ENCODE measurements around the gene SNTB2. TPM values are rescaled to one million over a fixed set of nuclear protein-coding genes. Genes with fewer than 3 reads are reported as not detected.

The SNTB2 gene
- total and polyA plus RNA-seq, 2 of the 13 experiments (the other 11 are each of a cell fraction or from before 2014, with no cell fraction given), result 11.5 to 19.2 TPM

DNA sequence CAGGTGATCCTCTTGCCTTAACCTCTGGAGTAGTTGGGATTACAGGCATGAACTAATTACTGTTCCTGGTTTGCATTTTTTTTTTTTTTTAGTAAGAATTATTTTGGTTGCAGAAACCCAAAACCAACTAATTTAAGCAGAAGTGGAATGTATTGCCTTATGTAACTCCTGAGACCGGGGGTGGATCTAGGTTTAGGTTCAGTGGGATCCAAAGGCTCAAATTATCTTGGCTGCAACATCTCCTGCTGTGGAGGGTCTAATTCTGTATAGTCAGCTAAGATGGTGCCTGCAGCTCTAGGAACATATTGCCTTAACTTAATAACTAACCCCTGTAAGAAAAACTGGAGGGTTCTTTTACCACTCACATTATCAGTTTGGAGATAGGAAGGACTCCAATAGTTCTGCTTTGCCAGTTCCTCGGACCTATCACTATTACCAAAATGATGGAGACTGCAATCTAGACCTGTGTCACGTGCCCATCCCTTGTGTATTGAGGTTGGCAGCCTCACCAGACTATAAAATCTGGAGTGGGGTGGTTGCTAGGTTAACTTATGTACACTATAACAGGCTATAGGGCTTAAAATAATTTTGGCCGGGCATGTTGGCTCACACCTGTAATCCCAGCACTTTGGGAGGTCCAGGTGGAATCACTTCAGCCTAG lies 8.5 kb downstream of the SNTB2 start:
- no peak overlapping the region for H3K4me2 ChIP-seq (ENCODE audit: low read depth, low read length)
- peaks cover 5% of the 10 kb centered on the region; the same call in 1 of the 2 replicates for H4K20me1 ChIP-seq (ENCODE audit: insufficient read depth, low read length)
- H3K79me2 ChIP-seq (ENCODE audit: insufficient read depth, low read length), result peaks cover 78% of the 10 kb centered on the region
- FAIRE-seq (no peak), ATAC-seq (no peak), DNase-seq (ENCODE audit: low spot score) (no peak)
- WGBS (ENCODE audit: low lambda C conversion rate), result 92% methylated on average over 4 of the region's 4 CpGs
- H3K4me1 ChIP-seq (ENCODE audit: insufficient read depth, low read length), result peaks cover 26% of the 10 kb centered on the region
- POLR2A ChIA-PET, result no interaction called here
- H3K36me3 ChIP-seq (replicated peaks in 1 of 2; ENCODE audit: control insufficient read depth in 1 of 2, insufficient read depth in 2 of 2, low read length in 2 of 2), result no peaks in the 10 kb centered on the region
- no TSS peak for BruUV-seq (replicated peaks)
- H2AFZ ChIP-seq (ENCODE audit: low read length), result no peak overlapping the region
- H3K9me3 ChIP-seq (ENCODE audit: low read length), result no peaks in the 10 kb centered on the region
- CTCF ChIA-PET (ENCODE audit: low intra/inter-chr PET ratio, low total read pairs), result no interaction called here
- no peaks in the 10 kb centered on the region for H3K27me3 ChIP-seq (ENCODE audit: control insufficient read depth in 1 of 2, insufficient read depth in 2 of 2, low read length in 2 of 2)
- TF ChIP-seq ZNF24 (IDR thresholded peaks at IDR 0.05), result no peak
- no peak for TF ChIP-seq ZFP62 (CRISPR knock-in tag; IDR thresholded peaks at IDR 0.05)
- TF ChIP-seq, protein P1, sequence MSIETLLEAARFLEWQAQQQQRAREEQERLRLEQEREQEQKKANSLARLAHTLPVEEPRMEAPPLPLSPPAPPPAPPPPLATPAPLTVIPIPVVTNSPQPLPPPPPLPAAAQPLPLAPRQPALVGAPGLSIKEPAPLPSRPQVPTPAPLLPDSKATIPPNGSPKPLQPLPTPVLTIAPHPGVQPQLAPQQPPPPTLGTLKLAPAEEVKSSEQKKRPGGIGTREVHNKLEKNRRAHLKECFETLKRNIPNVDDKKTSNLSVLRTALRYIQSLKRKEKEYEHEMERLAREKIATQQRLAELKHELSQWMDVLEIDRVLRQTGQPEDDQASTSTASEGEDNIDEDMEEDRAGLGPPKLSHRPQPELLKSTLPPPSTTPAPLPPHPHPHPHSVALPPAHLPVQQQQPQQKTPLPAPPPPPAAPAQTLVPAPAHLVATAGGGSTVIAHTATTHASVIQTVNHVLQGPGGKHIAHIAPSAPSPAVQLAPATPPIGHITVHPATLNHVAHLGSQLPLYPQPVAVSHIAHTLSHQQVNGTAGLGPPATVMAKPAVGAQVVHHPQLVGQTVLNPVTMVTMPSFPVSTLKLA (IDR thresholded peaks at IDR 0.05), result no peak
- no peak for TF ChIP-seq KAT8 (CRISPR knock-in tag; IDR thresholded peaks at IDR 0.05)
- TF ChIP-seq, protein P2, sequence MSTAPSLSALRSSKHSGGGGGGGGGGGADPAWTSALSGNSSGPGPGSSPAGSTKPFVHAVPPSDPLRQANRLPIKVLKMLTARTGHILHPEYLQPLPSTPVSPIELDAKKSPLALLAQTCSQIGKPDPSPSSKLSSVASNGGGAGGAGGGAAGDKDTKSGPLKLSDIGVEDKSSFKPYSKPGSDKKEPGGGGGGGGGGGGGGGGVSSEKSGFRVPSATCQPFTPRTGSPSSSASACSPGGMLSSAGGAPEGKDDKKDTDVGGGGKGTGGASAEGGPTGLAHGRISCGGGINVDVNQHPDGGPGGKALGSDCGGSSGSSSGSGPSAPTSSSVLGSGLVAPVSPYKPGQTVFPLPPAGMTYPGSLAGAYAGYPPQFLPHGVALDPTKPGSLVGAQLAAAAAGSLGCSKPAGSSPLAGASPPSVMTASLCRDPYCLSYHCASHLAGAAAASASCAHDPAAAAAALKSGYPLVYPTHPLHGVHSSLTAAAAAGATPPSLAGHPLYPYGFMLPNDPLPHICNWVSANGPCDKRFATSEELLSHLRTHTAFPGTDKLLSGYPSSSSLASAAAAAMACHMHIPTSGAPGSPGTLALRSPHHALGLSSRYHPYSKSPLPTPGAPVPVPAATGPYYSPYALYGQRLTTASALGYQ (CRISPR knock-in tag; IDR thresholded peaks at IDR 0.05), result no peak
- no peak for TF ChIP-seq HOXD1 (CRISPR knock-in tag; IDR thresholded peaks at IDR 0.05)
- no peak for TF ChIP-seq ZNF546 (CRISPR knock-in tag; conservative IDR thresholded peaks at IDR 0.05)
- H3K4me3 ChIP-seq (replicated peaks in 1 of 3; ENCODE audit: insufficient read depth in 1 of 3, low read depth in 2 of 3, low read length in 3 of 3), result no peak overlapping the region
- intact Hi-C loops (cut with micrococcal nuclease; ENCODE audit: unreplicated experiment), result no loop called here
- no peak overlapping the region for H3K27ac ChIP-seq (ENCODE audit: extremely low read length, insufficient read depth, low read length)
- H3K9ac ChIP-seq (ENCODE audit: insufficient read depth, low read depth, low read length), result no peak overlapping the region
- in situ Hi-C loops (cut with HindIII; ENCODE audit: extremely low pct_ligation_motif_present, low pct_unique_long_range_greater_than_20kb), result no loop called here
